ENCODE results near the gene RGS7.

The RGS7 gene

GRCh38 chr1:240792915-240793529 lies 564.0 kb downstream of the RGS7 start:
- H3F3A ChIP-seq (ENCODE audit: low read depth) = no peaks in the 10 kb centered on the region
- no peaks in the 10 kb centered on the region for H3K9me2 ChIP-seq (replicated peaks; ENCODE audit: low read depth, low read length)
- no peaks in the 10 kb centered on the region for H4K20me1 ChIP-seq (ENCODE audit: insufficient read depth, low read length, poor library complexity, severe bottlenecking)
- H3K4me3 ChIP-seq (ENCODE audit: low read length, poor library complexity, severe bottlenecking) = no peak overlapping the region
- no peak overlapping the region for H2AFZ ChIP-seq (ENCODE audit: low read length)
- TF ChIP-seq EZH2phosphoT487 (IDR thresholded peaks at IDR 0.05; ENCODE audit: borderline replicate concordance) = no peak
- TF ChIP-seq CTCF (conservative IDR thresholded peaks at IDR 0.05; ENCODE audit: low read length) = no peak
- no peaks in the 10 kb centered on the region for H3K36me3 ChIP-seq (ENCODE audit: insufficient read depth, low read length)
- H3K27me3 ChIP-seq (ENCODE audit: insufficient read depth, low read length, poor library complexity, severe bottlenecking) = no peaks in the 10 kb centered on the region
- H3K9ac ChIP-seq (ENCODE audit: low read depth, low read length, poor library complexity, severe bottlenecking) = no peak overlapping the region
- H3K4me1 ChIP-seq (ENCODE audit: insufficient read depth, low read length, poor library complexity, severe bottlenecking) = no peaks in the 10 kb centered on the region
- H3K4me2 ChIP-seq (ENCODE audit: low read depth, low read length, poor library complexity, severe bottlenecking) = no peak overlapping the region
- H3K79me2 ChIP-seq (ENCODE audit: insufficient read depth, low read length) = no peaks in the 10 kb centered on the region
- no peaks in the 10 kb centered on the region for H3K9me3 ChIP-seq (ENCODE audit: insufficient read depth, low read depth, low read length)

GRCh38 chr1:240790856-240791255 lies 566.1 kb downstream of the RGS7 start:
- Histone ChIP-seq H3K9ac (ENCODE audit: low read depth, low read length, poor library complexity, severe bottlenecking) (no peak overlapping the region), H3K4me2 (ENCODE audit: low read depth, low read length, poor library complexity, severe bottlenecking) (no peak overlapping the region), H3K4me3 (ENCODE audit: low read length, poor library complexity, severe bottlenecking) (no peak overlapping the region), H2AFZ (ENCODE audit: low read length) (no peak overlapping the region), H3K9me2 (replicated peaks; ENCODE audit: low read depth, low read length) (no peaks in the 10 kb centered on the region), H3K79me2 (ENCODE audit: insufficient read depth, low read length) (no peaks in the 10 kb centered on the region), H3K9me3 (ENCODE audit: insufficient read depth, low read depth, low read length) (no peaks in the 10 kb centered on the region), H3K27me3 (ENCODE audit: insufficient read depth, low read length, poor library complexity, severe bottlenecking) (no peaks in the 10 kb centered on the region), H3K36me3 (ENCODE audit: insufficient read depth, low read length) (no peaks in the 10 kb centered on the region), H4K20me1 (ENCODE audit: insufficient read depth, low read length, poor library complexity, severe bottlenecking) (no peaks in the 10 kb centered on the region), H3F3A (ENCODE audit: low read depth) (no peaks in the 10 kb centered on the region), H3K4me1 (ENCODE audit: insufficient read depth, low read length, poor library complexity, severe bottlenecking) (no peaks in the 10 kb centered on the region)
- TF ChIP-seq EZH2phosphoT487 (IDR thresholded peaks at IDR 0.05; ENCODE audit: borderline replicate concordance) (no peak), CTCF (conservative IDR thresholded peaks at IDR 0.05; ENCODE audit: low read length) (no peak)

GRCh38 chr1:240786880-240787279 lies 570.1 kb downstream of the RGS7 start:
- Histone ChIP-seq H2AFZ (ENCODE audit: low read length) (no peak overlapping the region), H3K79me2 (ENCODE audit: insufficient read depth, low read length) (no peaks in the 10 kb centered on the region), H4K20me1 (ENCODE audit: insufficient read depth, low read length, poor library complexity, severe bottlenecking) (no peaks in the 10 kb centered on the region), H3K4me1 (ENCODE audit: insufficient read depth, low read length, poor library complexity, severe bottlenecking) (no peaks in the 10 kb centered on the region), H3F3A (ENCODE audit: low read depth) (no peaks in the 10 kb centered on the region), H3K9ac (ENCODE audit: low read depth, low read length, poor library complexity, severe bottlenecking) (no peak overlapping the region), H3K9me2 (replicated peaks; ENCODE audit: low read depth, low read length) (no peaks in the 10 kb centered on the region), H3K36me3 (ENCODE audit: insufficient read depth, low read length) (no peaks in the 10 kb centered on the region), H3K4me2 (ENCODE audit: low read depth, low read length, poor library complexity, severe bottlenecking) (no peak overlapping the region), H3K9me3 (ENCODE audit: insufficient read depth, low read depth, low read length) (no peaks in the 10 kb centered on the region), H3K27me3 (ENCODE audit: insufficient read depth, low read length, poor library complexity, severe bottlenecking) (no peaks in the 10 kb centered on the region), H3K4me3 (ENCODE audit: low read length, poor library complexity, severe bottlenecking) (no peak overlapping the region)
- TF ChIP-seq CTCF (conservative IDR thresholded peaks at IDR 0.05; ENCODE audit: low read length) (no peak), EZH2phosphoT487 (IDR thresholded peaks at IDR 0.05; ENCODE audit: borderline replicate concordance) (no peak)
